CD4-positive, alpha-beta memory T cell (primary cell): ENCODE data around the gene FGR. TPM values are rescaled to one million over a fixed set of nuclear protein-coding genes. Genes with fewer than 3 reads are reported as not detected.

Source experiments
- CTCF ChIA-PET: fragments of 350-600 bp; sonication (Branson Sonifier 250); formaldehyde crosslinking; loops from one replicate; lab custom pipeline; 2021; ENCODE audit warnings: inconsistent platforms; ENCODE audit not compliant: partially characterized antibody; lab: Charles Lee
- POLR2A ChIA-PET: fragments of 350-600 bp; sonication (Branson Sonifier 250); formaldehyde crosslinking; loops from one replicate; lab custom pipeline; 2021; ENCODE audit not compliant: partially characterized antibody; lab: Charles Lee
- DNase-seq, 5 donors: peaks; one replicate each; pipeline versions ENCODE4 v3.0.0 to v3.0.0-alpha.2; 2020 to 2022; ENCODE audit warnings: mixed read lengths in 1 of 5
- H3K27ac ChIP-seq: one replicate; pipeline ENCODE4 v1.7.0; 2013; ENCODE audit warnings: low read depth, low read length
- H3K27me3 ChIP-seq: 2 replicates; pipeline ENCODE4 v1.7.0; 2013; ENCODE audit warnings: mild to moderate bottlenecking, low read length, moderate library complexity; ENCODE audit not compliant: insufficient read depth
- H3K36me3 ChIP-seq: 2 replicates; pipeline ENCODE4 v1.7.0; 2013; ENCODE audit warnings: mild to moderate bottlenecking, low read length, moderate library complexity; ENCODE audit not compliant: insufficient read depth
- H3K4me1 ChIP-seq: 2 replicates; pipeline ENCODE4 v1.7.0; 2013; ENCODE audit warnings: mild to moderate bottlenecking, low read length, moderate library complexity; ENCODE audit not compliant: insufficient read depth
- H3K4me3 ChIP-seq, 2 donors: one replicate each; pipeline ENCODE4 v1.7.0; 2013; ENCODE audit warnings: low read length in 2 of 2, mild to moderate bottlenecking in 1 of 2
- H3K9me3 ChIP-seq, 2 donors: one replicate each; pipeline ENCODE4 v1.7.0; 2013; ENCODE audit warnings: low read length in 2 of 2, control low read depth in 1 of 2; ENCODE audit not compliant: control insufficient read depth in 1 of 2
- H3K27ac Mint-ChIP-seq, 7 donors: one replicate each; pipeline ENCODE4 v1.8.0; 2020 to 2021; ENCODE audit warnings: mixed read lengths in 7 of 7, mild to moderate bottlenecking in 6 of 7, inconsistent platforms in 3 of 7, moderate library complexity in 3 of 7
- H3K27me3 Mint-ChIP-seq, 2 donors: one replicate each; pipeline ENCODE4 v1.8.0; 2020 to 2021; ENCODE audit warnings: mixed read lengths in 2 of 2
- H3K36me3 Mint-ChIP-seq, 2 donors: one replicate each; pipeline ENCODE4 v1.8.0; 2020 to 2021; ENCODE audit warnings: mixed read lengths in 2 of 2, inconsistent platforms in 1 of 2, mild to moderate bottlenecking in 1 of 2
- H3K4me1 Mint-ChIP-seq, 4 donors: one replicate each; pipeline ENCODE4 v1.8.0; 2020 to 2021; ENCODE audit warnings: mixed read lengths in 4 of 4, mild to moderate bottlenecking in 1 of 4
- H3K4me3 Mint-ChIP-seq, 8 donors: one replicate each; pipeline ENCODE4 v1.8.0; 2020 to 2021; ENCODE audit warnings: mixed read lengths in 8 of 8, mild to moderate bottlenecking in 7 of 8, moderate library complexity in 6 of 8, inconsistent platforms in 3 of 8
- H3K9me3 Mint-ChIP-seq, 8 donors: one replicate each; pipeline ENCODE4 v1.8.0; 2020 to 2021; ENCODE audit warnings: mixed read lengths in 8 of 8, mild to moderate bottlenecking in 5 of 8, inconsistent platforms in 3 of 8, moderate library complexity in 1 of 8
- intact Hi-C: fragments of 100-400 bp; cut with micrococcal nuclease; formaldehyde crosslinking; loops from one replicate; pipeline ENCODE4 v1.15.1; 2023
- polyA plus RNA-seq, 2 donors: library from polyadenylated mRNA; unstranded; fragments of 300-500 nt; fragmentation: Illumina TruSeq; gene quantifications; one replicate each; pipeline ENCODE4 v1.2.3, GENCODE V29; 2021
- total RNA-seq, 2 experiments: library from RNA; stranded (reverse); gene quantifications; one replicate each; pipeline ENCODE4 v1.2.3, GENCODE V29; 2021

The FGR gene
- total and polyA plus RNA-seq, 4 experiments from 2014 or later = 0.12 to 2.9 (median 1.4) TPM

GRCh38 chr1:27618341-27619082 lies 16.5 kb downstream of the FGR start:
- H3K36me3 ChIP-seq = no peaks in the 10 kb centered on the region
- H3K9me3 Mint-ChIP-seq = no peaks in the 10 kb centered on the region
- H3K27ac Mint-ChIP-seq = peak overlapping the region; percentile 70 to 94 (median 86)
- ChIA-PET POLR2A (interaction anchor here (1.1 to 13.7 kb wide), 10 partner anchors 9 to 54 kb away, joined by 3 to 237 read pairs (median 6); partner anchors contain the start of genes AHDC1 and IFI6), CTCF (interaction anchor here (0.6 to 18.9 kb wide), 8 partner anchors 11 to 227 kb away, joined by 3 to 550 read pairs (median 6); partner anchors contain the start of gene IFI6)
- H3K27me3 Mint-ChIP-seq = no peaks in the 10 kb centered on the region
- DNase-seq = peak; percentile 53 to 76 (median 62)
- no peaks in the 10 kb centered on the region for H3K36me3 Mint-ChIP-seq
- H3K9me3 ChIP-seq = no peaks in the 10 kb centered on the region
- peaks cover 46 to 65% (median 51%) of the 10 kb centered on the region in 4 donors for H3K4me1 Mint-ChIP-seq
- H3K27me3 ChIP-seq = no peaks in the 10 kb centered on the region
- H3K4me3 Mint-ChIP-seq = peak overlapping the region in 6 of 8 donors; percentile 26 to 69 (median 58)
- intact Hi-C loops = no loop called here
- peak overlapping the region; percentile 37 for H3K27ac ChIP-seq
- peaks cover 56% of the 10 kb centered on the region for H3K4me1 ChIP-seq
- H3K4me3 ChIP-seq = no peak overlapping the region

DNA sequence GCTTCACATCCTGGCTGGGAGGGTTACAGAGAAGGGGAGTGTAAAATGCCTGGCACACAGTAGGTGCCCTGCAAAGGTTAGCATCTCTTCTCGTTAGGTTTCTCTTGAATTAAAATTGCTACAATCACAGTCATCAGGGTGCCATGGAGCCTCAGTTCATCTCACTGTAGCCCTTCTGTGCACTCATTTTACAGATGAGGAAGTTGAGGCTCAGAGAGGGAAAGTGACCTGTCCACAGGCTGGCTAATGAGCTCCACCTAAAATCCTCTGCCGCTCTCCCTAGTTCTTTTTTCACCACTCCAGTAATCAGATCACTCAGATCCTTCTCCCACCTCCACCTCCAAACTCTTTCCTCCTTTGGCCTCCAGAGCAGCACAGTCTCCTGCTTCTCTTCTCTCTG lies 17.6 kb downstream of the FGR start:
- H3K4me3 Mint-ChIP-seq = peak overlapping the region in 3 of 8 donors; percentile 58 to 69 (median 59)

DNA sequence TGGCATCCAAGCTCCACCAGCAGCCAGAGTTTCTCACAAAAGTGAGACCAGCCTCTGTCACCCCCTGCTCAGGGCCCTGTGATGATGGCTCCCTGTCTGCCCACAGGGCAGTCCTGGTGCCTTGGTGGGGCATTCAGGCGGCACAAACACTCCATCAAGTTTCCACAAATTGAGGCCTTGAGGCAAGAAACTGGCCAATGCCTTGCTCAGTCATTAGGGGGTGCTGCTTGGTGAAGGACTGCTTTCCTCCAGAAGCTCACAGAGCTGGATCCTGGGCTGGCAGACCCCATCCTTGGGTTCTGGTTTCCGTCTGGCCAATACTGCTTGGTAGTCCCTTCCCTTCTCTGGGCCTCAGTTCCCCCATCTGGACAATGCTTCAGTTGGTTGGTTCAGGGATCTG lies 18.5 kb downstream of the FGR start:
- DNase-seq = no peak
- peak overlapping the region; percentile 52 to 94 (median 85) for H3K27ac Mint-ChIP-seq
- no peak overlapping the region for H3K27ac ChIP-seq
- H3K4me3 ChIP-seq = no peak overlapping the region
- peaks cover 49% of the 10 kb centered on the region for H3K4me1 ChIP-seq
- peaks cover 45 to 77% (median 57%) of the 10 kb centered on the region in 4 donors for H3K4me1 Mint-ChIP-seq
- H3K9me3 Mint-ChIP-seq = no peaks in the 10 kb centered on the region
- H3K9me3 ChIP-seq = no peaks in the 10 kb centered on the region
- ChIA-PET POLR2A (interaction anchor here (0.5 to 13.7 kb wide), 5 partner anchors 12 to 896 kb away, joined by 3 to 237 read pairs (median 4); partner anchors contain the start of gene AHDC1), CTCF (interaction anchor here (1.1 to 18.9 kb wide), 3 partner anchors 9 to 50 kb away, joined by 4 to 550 read pairs (median 38); partner anchors contain the start of gene IFI6)
- H3K36me3 Mint-ChIP-seq = no peaks in the 10 kb centered on the region
- no peaks in the 10 kb centered on the region for H3K27me3 ChIP-seq
- peak overlapping the region in 1 of 8 donors; percentile 38 for H3K4me3 Mint-ChIP-seq
- no peaks in the 10 kb centered on the region for H3K27me3 Mint-ChIP-seq
- H3K36me3 ChIP-seq = no peaks in the 10 kb centered on the region
- intact Hi-C loops = no loop called here

More for the DNA sequence above, 17.6 kb downstream of the FGR start:
- intact Hi-C loops = no loop called here
- Histone ChIP-seq H3K27me3 (no peaks in the 10 kb centered on the region), H3K27ac (peak overlapping the region; percentile 37), H3K36me3 (no peaks in the 10 kb centered on the region), H3K4me1 (peaks cover 49% of the 10 kb centered on the region), H3K9me3 (no peaks in the 10 kb centered on the region), H3K4me3 (peak overlapping the region in 1 of 2 donors; percentile 7)
- Mint-ChIP-seq H3K27me3 (no peaks in the 10 kb centered on the region), H3K9me3 (no peaks in the 10 kb centered on the region), H3K36me3 (no peaks in the 10 kb centered on the region), H3K4me1 (peaks cover 43 to 68% (median 52%) of the 10 kb centered on the region in 4 donors), H3K27ac (peak overlapping the region; percentile 70 to 94 (median 86))
- ChIA-PET CTCF (interaction anchor here (0.6 to 18.9 kb wide), 5 partner anchors 10 to 326 kb away, joined by 4 to 550 read pairs (median 13); partner anchors contain the start of gene IFI6), POLR2A (interaction anchor here (1.1 to 13.7 kb wide), 7 partner anchors 11 to 108 kb away, joined by 4 to 237 read pairs (median 5); partner anchors contain the start of gene FAM76A)
- DNase-seq = no peak

GRCh38 chr1:27615346-27616192 lies 19.4 kb downstream of the FGR start:
- H3K36me3 Mint-ChIP-seq = no peaks in the 10 kb centered on the region
- intact Hi-C loops = no loop called here
- Histone ChIP-seq H3K36me3 (no peaks in the 10 kb centered on the region), H3K9me3 (no peaks in the 10 kb centered on the region), H3K27me3 (no peaks in the 10 kb centered on the region), H3K4me1 (peaks cover 53% of the 10 kb centered on the region), H3K4me3 (no peak overlapping the region), H3K27ac (no peak overlapping the region)
- DNase-seq = no peak
- no peaks in the 10 kb centered on the region for H3K9me3 Mint-ChIP-seq
- ChIA-PET POLR2A (interaction anchor here (1.2 to 13.7 kb wide), 6 partner anchors 12 to 56 kb away, joined by 4 to 237 read pairs (median 4); partner anchors contain the start of genes AHDC1 and IFI6), CTCF (interaction anchor here (0.8 to 18.9 kb wide), 4 partner anchors 8 to 59 kb away, joined by 5 to 550 read pairs (median 22); partner anchors contain the start of gene IFI6)
- no peaks in the 10 kb centered on the region for H3K27me3 Mint-ChIP-seq
- peak overlapping the region in 6 of 7 donors; percentile 59 to 89 (median 68) for H3K27ac Mint-ChIP-seq
- no peak overlapping the region for H3K4me3 Mint-ChIP-seq
- peaks cover 46 to 72% (median 58%) of the 10 kb centered on the region in 4 donors for H3K4me1 Mint-ChIP-seq

DNA sequence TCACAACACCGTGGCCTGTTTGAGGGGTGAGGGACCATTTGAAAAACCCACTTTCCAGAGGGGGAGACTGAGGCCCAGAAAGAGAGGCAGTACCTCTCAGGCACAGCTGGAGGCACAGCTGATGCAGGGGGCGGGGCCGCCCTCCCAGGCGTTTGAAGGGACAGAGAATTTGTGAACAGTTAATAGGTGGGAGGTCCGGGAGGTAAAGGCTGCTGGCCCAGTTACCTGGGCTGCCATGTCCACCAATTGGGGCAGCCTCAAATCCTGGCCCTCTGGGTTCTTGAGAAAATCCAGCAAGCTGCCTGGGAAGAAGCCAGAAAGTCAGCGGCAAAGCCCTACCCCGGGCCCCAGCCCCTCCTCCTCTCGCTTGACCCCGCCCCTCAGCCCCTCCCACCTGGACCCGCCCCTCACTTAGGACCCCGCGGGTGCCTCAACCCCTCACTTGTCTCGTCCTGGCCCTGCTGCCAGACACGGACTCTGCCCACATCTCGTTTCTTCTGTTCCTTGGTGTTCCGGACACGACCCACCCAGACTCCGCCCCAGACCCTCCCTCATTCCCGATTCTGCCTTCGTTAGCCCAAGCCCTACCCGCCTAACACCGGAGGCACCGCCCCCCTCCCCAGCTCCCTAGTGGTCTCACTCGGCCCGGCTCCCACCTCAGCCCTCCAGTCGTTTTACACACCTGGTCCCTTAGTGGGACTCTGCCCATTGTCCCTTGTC lies 20.2 kb downstream of the FGR start:
- Histone ChIP-seq H3K4me3 (no peak overlapping the region), H3K27ac (no peak overlapping the region), H3K27me3 (no peaks in the 10 kb centered on the region), H3K4me1 (peaks cover 61% of the 10 kb centered on the region), H3K9me3 (no peaks in the 10 kb centered on the region), H3K36me3 (no peaks in the 10 kb centered on the region)
- Mint-ChIP-seq H3K27me3 (no peaks in the 10 kb centered on the region), H3K4me1 (peaks cover 46 to 70% (median 58%) of the 10 kb centered on the region in 4 donors), H3K9me3 (no peaks in the 10 kb centered on the region), H3K27ac (peak overlapping the region in 5 of 7 donors; percentile 59 to 86 (median 78)), H3K4me3 (peak overlapping the region in 1 of 8 donors; percentile 71), H3K36me3 (no peaks in the 10 kb centered on the region)
- intact Hi-C loops = no loop called here
- no peak for DNase-seq
- POLR2A ChIA-PET = interaction anchor here (1.1 to 13.7 kb wide), 4 partner anchors 11 to 57 kb away, joined by 3 to 237 read pairs (median 5); partner anchors contain the start of genes AHDC1 and IFI6
- CTCF ChIA-PET = interaction anchor here (0.8 to 18.9 kb wide), 5 partner anchors 8 to 58 kb away, joined by 3 to 550 read pairs (median 5); partner anchors contain the start of gene IFI6

DNA sequence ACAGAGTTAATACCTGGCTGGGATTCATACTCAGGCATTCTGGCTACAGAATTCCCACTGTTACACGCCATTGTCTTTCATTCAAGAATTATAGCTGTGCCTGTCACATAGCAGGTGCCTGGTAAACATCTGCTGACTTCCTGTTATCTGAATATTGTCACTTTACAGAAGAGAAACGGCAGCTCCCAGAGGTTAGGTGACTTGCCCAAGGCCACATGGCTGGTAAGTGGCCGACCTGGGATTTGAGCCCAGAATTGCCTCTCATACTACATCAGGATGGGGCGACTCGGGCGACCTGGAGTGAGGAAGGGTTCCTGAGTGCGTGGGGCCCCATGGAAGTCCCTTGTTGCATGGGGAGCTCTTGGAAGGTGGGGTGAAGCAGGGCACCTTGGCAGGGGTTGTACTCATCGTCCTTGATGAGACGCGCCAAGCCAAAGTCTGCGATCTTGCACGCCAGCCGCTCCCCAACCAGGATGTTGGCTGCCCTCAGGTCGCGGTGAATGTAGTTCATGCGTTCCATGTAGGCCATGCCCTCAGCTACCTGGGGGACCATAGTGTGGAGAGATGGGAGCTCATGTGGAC lies 20.9 kb downstream of the FGR start:
- Histone ChIP-seq H3K4me3 (no peak overlapping the region), H3K27ac (no peak overlapping the region), H3K4me1 (peaks cover 68% of the 10 kb centered on the region), H3K36me3 (no peaks in the 10 kb centered on the region), H3K27me3 (no peaks in the 10 kb centered on the region), H3K9me3 (no peaks in the 10 kb centered on the region)
- DNase-seq = no peak
- no peaks in the 10 kb centered on the region for H3K36me3 Mint-ChIP-seq
- H3K4me3 Mint-ChIP-seq = peak overlapping the region in 5 of 8 donors; percentile 14 to 71 (median 62)
- intact Hi-C loops = no loop called here
- ChIA-PET CTCF (interaction anchor here (0.8 to 18.9 kb wide), 4 partner anchors 9 to 58 kb away, joined by 3 to 550 read pairs (median 4); partner anchors contain the start of gene IFI6), POLR2A (interaction anchor here (0.9 to 13.7 kb wide), 4 partner anchors 10 to 58 kb away, joined by 3 to 237 read pairs (median 6); partner anchors contain the start of genes AHDC1 and IFI6)
- peak overlapping the region; percentile 24 to 86 (median 79) for H3K27ac Mint-ChIP-seq
- H3K27me3 Mint-ChIP-seq = no peaks in the 10 kb centered on the region
- H3K9me3 Mint-ChIP-seq = no peaks in the 10 kb centered on the region
- H3K4me1 Mint-ChIP-seq = peaks cover 42 to 64% (median 52%) of the 10 kb centered on the region in 4 donors
